Measurements from ENCODE around the gene UFC1.

The UFC1 gene

DNA sequence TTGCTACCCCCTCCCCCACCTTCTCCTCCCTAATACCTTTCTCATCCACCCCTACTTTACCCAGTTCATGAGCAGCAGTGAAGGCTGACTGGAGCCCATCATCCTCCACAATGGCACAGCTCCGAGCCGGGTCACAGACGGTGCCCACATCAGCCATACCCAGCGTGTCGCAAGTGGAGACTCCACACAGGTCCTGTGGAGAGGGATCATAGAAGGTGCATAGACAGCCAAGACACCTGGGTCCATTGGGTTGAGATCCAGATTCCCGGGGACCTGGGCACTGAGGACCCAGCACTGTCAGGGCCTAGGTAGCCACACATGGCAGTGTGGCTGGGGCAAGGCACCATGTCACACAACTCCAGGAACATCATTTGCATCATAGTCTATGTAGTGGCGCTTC, 42.3 kb downstream of the UFC1 start:
- no peak for DNase-seq

DNA sequence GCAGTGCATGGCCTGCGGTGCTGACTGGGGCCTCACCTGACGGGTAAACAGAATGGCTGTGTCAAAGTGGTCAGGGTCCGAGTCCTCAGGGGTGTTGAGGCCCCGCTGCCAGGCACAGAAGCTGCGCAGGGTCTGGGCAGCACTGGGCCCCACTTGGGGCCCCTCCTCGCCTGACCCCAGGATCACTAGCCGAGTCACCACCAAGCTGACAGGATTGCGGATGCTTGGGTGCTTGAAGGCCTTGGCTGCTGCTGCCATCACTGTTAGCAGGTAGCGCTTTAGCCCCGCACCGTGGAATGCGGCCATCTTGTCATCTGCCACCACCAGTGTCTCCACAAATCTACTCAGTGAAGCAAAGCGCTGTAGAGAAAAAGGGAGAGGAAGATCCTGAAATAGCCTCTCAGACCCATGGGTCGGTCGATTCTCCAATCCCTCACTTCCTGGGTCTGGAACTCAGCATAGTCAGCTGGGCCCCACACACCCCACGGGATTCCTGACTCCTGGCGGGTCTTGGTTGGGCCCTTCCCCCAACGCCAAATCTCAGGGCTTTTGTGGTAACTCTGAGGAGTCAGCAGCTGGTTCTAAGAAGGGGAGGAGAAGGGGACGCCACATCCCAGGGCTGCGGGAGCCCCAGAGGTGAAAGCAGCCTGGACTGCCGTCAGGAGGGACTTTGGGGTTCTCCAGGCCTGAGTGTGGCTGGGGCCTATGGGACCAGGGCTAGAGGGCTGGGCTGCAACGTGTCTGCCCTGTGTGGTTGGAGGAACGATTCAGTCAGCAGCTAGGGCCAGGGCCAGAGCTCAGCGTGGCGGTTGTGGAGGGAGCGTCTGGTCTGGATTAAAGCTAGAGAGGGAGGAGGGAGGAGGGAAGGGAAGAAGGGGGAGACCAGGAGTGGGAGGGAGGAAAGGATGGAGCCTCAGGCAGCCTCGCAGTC, 43.0 kb downstream of the UFC1 start:
- no peak for DNase-seq

DNA sequence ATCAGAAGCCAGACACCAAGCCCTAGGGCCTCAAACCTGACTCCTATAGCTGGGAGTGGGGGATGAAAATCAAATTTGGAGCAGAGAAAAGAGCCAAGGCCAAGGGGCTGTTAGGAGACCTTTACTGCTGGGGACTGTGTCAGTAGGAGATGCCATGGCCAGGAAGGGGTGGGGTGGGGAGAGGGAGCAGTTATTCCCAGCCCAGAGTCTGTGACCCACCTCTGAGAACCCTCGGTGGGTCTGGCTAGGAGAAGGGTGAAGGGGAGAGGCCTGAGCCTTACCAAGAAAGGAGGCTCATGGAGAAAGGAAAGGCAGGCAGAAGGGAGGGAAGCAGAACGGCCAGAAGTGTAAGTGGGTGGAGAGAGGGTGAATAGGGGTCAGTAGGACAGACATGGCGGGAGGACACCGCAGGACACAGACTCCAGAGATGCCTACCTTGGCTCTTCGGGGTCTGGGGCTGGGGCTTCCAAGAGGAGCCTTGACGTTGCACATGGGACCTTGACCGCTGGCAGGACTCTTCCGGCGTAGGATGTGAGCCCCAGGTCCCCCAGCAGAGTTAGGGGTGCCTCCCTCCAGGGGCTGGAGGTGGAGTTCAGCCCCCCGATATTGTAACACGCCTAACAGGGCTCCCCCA, 43.9 kb downstream of the UFC1 start:
- DNase-seq, result no peak

DNA sequence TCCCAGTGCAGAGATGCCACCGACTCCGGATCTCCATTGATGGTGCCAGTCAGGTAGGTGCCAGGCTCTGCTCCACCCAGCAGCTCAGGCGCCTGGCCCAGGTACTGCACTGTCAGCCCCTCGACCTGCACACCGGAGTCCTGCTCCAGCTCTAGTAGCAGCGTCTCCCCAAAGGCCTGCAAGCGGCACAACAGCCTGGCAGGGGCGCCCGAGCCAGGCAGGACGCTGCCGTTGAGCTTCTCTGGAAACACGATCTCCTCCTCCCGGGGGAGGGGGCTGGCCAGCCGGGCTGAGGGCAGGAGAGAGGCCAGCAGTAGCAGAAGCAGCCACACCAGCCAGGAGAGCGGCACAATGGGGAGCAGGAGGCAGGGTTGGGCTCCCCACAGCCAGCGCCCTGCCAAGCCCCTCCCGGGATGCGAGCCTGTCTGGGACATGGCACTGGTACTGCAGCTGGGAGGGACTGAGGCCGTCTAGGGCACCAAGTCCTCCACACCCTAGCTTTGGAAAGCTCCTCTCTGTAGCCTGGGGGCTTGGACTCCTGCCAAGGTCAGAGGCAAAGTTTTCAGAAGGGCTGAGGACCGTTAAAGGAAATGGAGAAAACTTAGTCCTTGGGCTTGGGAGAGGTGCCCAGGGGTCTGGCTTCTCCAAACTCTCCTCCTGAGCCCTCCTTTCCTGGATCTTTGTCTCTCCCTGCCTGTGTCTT, 44.6 kb downstream of the UFC1 start:
- DNase-seq, result no peak

DNA sequence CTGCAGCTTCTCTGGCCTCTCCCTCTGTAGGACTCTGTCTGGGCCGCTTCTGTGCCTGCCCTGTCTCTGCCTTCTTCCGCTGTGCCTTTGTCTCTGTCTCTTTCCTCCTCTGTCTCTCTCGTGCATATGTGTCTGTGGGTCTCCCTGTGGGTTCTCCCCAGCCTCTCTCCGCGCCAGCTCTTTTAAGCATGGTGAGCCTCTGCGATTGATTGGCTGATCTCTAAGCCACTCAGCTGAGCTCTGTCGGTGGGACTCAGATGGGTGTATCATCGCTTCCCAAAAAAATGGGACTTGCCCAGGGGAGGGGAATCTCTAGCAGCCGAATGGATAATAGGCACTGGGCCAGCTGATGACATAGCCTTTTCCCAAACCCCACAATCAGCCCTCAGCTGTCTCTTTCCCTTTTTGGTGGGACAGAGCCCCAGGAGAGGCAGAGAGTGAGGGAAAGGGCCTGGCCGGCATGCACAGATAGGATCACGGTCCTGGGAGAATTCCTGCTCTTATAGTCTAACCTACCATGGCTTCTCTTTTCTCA, 45.2 kb downstream of the UFC1 start, which contains the start of gene ADAMTS4:
ADAMTS4 (minus strand) TSS at position 158 of the 535 bp plus-strand sequence. CDS start 427 bp downstream, outside the sequence.
- no peak for DNase-seq

DNA sequence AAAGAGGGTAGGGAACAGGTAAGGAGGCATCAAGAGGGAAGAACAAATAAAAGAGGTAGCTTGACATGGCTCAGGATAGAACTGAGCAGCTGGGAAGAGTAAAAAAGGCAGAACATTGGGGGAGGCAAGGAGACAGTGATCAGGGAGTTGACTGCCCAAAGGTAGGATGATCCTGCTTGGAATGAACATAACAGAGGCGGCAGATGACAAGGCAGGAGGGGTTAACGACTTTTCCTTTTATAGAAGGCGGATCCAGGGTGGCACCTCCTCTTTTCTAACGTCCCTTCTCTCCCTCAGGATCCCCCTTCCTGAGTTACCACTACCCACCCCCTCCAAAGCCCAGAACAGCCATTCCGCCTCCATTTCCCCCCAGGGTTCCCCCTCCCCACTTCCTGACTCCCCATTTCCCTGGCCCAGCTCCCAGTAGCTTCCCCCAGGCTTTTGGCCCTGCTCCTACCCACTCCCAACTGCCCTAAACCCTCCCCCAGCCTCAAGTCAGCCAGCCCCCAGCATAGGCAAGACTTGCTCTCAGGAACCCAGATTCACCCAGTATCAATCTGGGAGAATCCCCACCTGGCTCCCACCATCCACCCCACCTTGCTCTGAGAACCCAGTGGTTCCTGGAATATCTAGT, 45.8 kb downstream of the UFC1 start:
- DNase-seq, result no peak

DNA sequence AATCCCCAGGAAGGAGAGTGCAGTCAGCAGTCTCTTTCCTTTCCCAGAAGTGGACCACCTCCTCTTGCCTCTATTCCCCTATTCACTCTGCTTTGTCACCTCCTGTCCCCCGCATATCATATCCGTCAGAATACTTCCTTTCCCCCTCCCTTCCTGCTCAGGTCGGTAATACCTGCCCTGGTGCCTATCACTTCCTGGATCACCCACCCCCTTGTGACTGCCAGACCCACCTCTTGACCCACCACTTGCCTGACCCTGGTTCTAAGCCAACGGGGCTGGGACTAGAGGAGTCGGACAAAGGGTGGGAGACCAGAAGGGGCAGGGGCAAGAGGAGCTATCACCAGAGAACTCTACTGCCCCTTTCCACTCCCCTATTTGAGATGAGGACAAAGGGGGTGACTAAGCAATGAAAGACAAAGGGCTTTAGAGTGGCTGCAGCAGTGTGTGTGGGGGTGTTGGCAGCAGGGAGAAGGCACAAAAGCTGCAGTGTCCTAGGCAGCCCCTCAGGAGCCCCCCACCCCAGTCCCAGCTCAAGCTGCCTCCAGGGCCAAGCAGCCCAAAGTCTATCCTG, 46.7 kb downstream of the UFC1 start:
- DNase-seq, result no peak

DNA sequence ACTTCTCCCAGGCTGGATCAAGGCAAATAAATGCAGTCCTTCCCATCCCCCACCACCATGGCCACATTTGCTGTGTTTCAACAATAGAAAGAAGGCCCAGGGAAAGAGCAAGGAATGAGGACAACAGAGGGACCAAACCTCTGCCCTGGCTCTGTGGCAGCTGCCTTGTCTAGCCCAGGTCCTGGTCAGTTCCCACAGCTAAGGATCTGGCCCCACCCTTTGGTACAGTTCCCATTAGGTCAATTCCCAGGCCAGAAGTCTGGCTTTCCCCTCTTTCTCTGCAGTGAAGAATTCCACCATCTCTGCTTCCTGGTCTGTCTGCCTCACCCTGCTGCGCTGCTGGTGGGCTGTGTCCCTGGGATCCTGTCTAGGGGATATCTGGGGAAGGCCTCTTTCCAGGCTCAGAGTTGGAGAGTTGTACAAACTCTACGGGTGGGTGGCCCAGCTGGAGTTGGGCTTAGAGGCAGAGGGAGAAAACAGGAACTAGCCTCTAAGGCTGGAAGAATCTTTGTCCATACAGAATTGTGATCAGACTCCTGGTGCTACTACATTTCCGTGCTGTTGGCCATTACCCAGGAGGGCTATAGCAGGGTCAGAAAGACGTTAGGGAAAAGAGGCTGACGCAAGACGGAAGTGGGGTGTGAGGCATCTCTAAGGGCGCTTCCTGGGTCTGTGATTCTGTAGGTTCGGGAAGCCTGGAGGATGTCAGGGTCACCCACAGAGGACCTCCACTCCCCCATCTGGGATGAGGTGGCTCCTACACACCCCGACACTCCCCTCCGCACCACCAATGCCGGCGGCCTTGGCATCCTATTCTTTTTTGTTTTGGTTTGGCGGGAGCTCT, 47.4 kb downstream of the UFC1 start:
- DNase-seq, result no peak

DNA sequence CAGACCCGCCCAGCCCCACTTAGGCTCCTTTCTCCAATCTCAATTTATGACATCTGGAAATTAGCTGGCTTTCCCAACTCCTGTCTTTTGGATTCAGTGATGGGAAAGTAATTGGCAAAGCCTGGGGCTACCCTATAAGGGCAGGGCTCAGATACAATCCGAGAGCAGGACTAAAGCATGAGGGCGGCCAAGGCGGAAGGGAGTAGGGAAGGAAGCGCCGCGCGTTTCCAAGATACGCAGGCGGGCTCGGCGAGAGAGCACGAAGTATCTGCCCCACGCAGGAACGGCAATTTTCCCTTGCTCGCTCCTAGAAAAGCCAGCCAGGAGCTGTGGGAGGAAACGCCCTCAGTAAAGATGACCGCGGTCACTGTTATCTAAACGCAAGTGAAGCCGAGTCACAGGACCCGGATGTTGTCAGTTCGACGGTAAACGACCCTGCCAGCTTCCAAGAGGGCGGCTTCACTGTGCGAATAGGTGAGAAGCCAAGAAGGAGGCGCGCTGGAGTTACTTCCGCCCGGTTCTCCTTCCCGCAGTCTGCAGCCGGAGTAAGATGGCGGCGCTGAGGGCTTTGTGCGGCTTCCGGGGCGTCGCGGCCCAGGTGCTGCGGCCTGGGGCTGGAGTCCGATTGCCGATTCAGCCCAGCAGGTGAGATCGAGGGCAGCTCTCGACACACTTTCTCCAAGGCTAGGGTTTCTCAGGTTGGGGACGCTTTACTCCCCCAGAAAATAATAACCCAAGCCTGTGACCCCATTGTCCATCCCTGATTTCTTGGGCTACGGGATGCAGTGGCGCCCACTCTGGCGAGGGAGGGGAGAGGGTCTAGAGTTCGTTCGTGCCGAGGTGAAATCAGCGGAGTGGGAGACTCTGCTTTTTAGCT, 48.3 kb downstream of the UFC1 start, which contains the start of gene NDUFS2:
NDUFS2 (plus strand) TSS at position 532 of the 877 bp plus-strand sequence; CDS start at position 551, 19 bp downstream.
- DNase-seq, result peak; percentile 98

DNA sequence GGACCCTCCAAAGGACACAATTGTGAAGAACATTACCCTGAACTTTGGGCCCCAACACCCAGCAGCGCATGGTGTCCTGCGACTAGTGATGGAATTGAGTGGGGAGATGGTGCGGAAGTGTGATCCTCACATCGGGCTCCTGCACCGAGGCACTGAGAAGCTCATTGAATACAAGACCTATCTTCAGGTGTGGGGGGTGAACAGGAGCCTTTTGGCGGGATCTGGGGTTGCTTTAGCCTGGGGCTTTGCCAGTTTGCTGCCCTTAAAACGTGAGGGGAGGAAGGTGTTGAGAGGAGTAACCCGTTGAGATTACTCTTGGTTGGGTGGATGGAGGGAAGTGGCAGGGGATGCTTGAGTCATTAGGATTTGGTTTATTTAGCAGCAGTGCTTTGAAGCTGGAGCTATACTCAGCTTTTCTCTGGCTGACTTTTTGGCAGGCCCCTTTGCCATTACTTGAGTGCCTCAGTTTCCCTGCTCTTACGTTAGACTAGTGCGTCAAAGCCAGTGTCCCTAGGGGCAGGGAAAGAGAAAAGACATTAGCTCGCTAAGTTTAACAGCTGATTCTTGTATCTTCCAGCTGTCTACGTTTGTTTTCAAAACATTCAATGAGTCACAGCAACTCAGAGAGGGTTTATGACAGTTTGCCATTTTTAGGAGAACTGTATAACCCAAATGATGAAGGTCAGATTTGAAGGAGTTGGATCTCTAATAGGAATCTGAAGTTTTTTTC, 52.8 kb downstream of the UFC1 start:
- no peak for DNase-seq

DNA sequence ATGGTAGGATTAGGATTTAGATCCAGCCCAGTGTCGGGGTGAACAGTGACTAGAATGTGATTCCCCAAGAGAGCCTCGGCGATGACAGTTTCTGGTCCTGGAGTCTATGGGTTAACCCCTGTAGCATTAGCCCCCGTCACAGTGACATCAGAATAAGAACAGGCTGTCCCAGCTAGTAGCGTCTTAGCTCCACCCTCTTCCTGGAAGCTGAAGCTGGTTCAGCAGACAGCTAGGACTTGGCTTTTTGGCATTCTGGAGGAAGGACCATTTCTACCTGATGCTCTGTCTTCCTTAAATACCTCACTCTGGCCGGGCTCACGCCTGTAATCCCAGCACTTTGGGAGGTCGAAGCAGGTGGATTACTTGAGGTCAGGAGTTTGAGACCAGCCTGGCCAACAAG, 53.4 kb downstream of the UFC1 start:
- DNase-seq, result no peak

Measured in NCI-H774 (cell line).